NCI-H748 (cell line): ENCODE data around the gene SPIN1.
A peak's percentile ranks its signal among the peaks of the same experiment; 100 is the strongest.

Experiments used
- DNase-seq: peaks from one replicate; lab custom pipeline; 2025; ENCODE audit not compliant: unreplicated experiment; lab: John Stamatoyannopoulos, UW

SPIN1 gene

GRCh38 chr9:88433583-88434255 is 45.5 kb downstream of the SPIN1 start:
- DNase-seq, result no peak

- no peak for DNase-seq
Measured at GRCh38 chr9:88435336-88435735, 47.1 kb downstream of the SPIN1 start.

- no peak for DNase-seq
Measured at GRCh38 chr9:88436379-88436778, 48.1 kb downstream of the SPIN1 start.

GRCh38 chr9:88437210-88438146 is 49.2 kb downstream of the SPIN1 start:
- no peak for DNase-seq

GRCh38 chr9:88438811-88439210 is 50.6 kb downstream of the SPIN1 start:
- no peak for DNase-seq

- DNase-seq, result no peak
Measured at GRCh38 chr9:88441301-88442007, 53.2 kb downstream of the SPIN1 start.

GRCh38 chr9:88443480-88444113 is 55.4 kb downstream of the SPIN1 start:
- DNase-seq, result no peak

GRCh38 chr9:88446728-88447127 is 58.5 kb downstream of the SPIN1 start:
- no peak for DNase-seq

- DNase-seq, result no peak
Measured at GRCh38 chr9:88447431-88447830, 59.2 kb downstream of the SPIN1 start.

- DNase-seq, result no peak
Measured at GRCh38 chr9:88451160-88451559, 62.9 kb downstream of the SPIN1 start.

- DNase-seq, result no peak
Measured at GRCh38 chr9:88458716-88459465, 70.6 kb downstream of the SPIN1 start.

GRCh38 chr9:88460587-88461332 is 72.5 kb downstream of the SPIN1 start:
- peak; percentile 20 for DNase-seq

- no peak for DNase-seq
Measured at GRCh38 chr9:88462191-88462590, 73.9 kb downstream of the SPIN1 start.

- no peak for DNase-seq
Measured at GRCh38 chr9:88464851-88465250, 76.6 kb downstream of the SPIN1 start.

- no peak for DNase-seq
Measured at GRCh38 chr9:88468226-88468625, 80.0 kb downstream of the SPIN1 start.

GRCh38 chr9:88476491-88477271 is 88.4 kb downstream of the SPIN1 start:
- DNase-seq, result no peak

GRCh38 chr9:88477300-88477751 is 89.1 kb downstream of the SPIN1 start:
- no peak for DNase-seq

GRCh38 chr9:88478246-88478645 is 90.0 kb downstream of the SPIN1 start:
- DNase-seq, result no peak

- DNase-seq, result no peak
Measured at GRCh38 chr9:88481933-88482332, 93.7 kb downstream of the SPIN1 start.
